T-helper 17 cell (primary cell): Measurements from ENCODE around the gene DPP10. TPM values are rescaled to one million over a fixed set of nuclear protein-coding genes. Genes with fewer than 3 reads are reported as not detected.
"Not testable (repeated sequence)": the region's sequence is repeated elsewhere in the genome, so short reads cannot be mapped to it uniquely, and the experiment has no call there.

Source experiments
- ATAC-seq: fragments of 150-1000 bp; cut with Tn5 transposase; 2 replicates; pipeline ENCODE4 v1.10.0; 2021; ENCODE audit warnings: mild to moderate bottlenecking, moderate library complexity
- DNase-seq, 3 donors: peaks; one replicate each; pipeline versions ENCODE4 v3.0.0 to v3.0.0-alpha.2; 2020 to 2021
- H3K9me3 ChIP-seq: one replicate; pipeline ENCODE4 v1.7.0; 2013; ENCODE audit warnings: low read length, mild to moderate bottlenecking; ENCODE audit not compliant: control insufficient read depth, poor library complexity, severe bottlenecking
- H3K27ac Mint-ChIP-seq: one replicate; pipeline ENCODE4 v1.8.0; 2022; ENCODE audit warnings: mild to moderate bottlenecking, moderate library complexity, mixed read lengths
- H3K27me3 Mint-ChIP-seq: one replicate; pipeline ENCODE4 v1.8.0; 2022; ENCODE audit warnings: mixed read lengths
- H3K36me3 Mint-ChIP-seq: one replicate; pipeline ENCODE4 v1.8.0; 2022; ENCODE audit warnings: low read depth, mixed read lengths
- H3K4me1 Mint-ChIP-seq: one replicate; pipeline ENCODE4 v1.8.0; 2022; ENCODE audit warnings: mild to moderate bottlenecking, mixed read lengths
- H3K4me3 Mint-ChIP-seq: one replicate; pipeline ENCODE4 v1.8.0; 2022; ENCODE audit warnings: mild to moderate bottlenecking, moderate library complexity, mixed read lengths
- total RNA-seq, 4 donors: library from RNA in 2 of 4; stranded (reverse) in 2 of 4; gene quantifications; one replicate each; pipeline ENCODE4 v1.2.3 and lab custom pipeline; 2022 to 2026

DPP10 gene
- total RNA-seq, 2 donors from 2014 or later = not detected

DNA sequence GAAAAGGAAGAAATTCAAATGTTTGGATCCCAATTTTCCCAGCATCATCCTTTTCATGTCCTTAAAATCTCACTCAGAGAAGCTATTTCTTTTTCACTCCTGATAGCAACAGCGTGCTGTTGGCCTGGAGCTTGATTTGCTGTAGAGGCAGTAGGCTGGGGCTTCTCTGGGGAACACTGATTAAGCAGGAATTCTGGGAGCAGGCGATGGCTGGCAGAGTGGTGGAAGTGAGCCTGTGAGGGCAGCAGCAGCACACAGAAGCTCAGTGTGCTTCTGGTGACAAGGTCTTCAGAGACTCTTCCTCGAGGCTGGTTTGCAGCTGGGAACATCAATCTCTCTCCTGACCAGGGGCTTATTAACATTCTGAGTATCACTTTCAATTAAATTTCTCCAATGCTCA is 284.6 kb downstream of the DPP10 start:
- Mint-ChIP-seq H3K4me3 (no peak overlapping the region), H3K27me3 (no peaks in the 10 kb centered on the region), H3K27ac (no peak overlapping the region), H3K36me3 (no peaks in the 10 kb centered on the region), H3K4me1 (no peaks in the 10 kb centered on the region)
- H3K9me3 ChIP-seq = no peaks in the 10 kb centered on the region
- ATAC-seq (no peak), DNase-seq (no peak)

- H3K27ac Mint-ChIP-seq = no peak overlapping the region
- H3K9me3 ChIP-seq = no peaks in the 10 kb centered on the region
- H3K4me1 Mint-ChIP-seq = no peaks in the 10 kb centered on the region
- no peaks in the 10 kb centered on the region for H3K36me3 Mint-ChIP-seq
- no peak for DNase-seq
- no peak for ATAC-seq
- no peak overlapping the region for H3K4me3 Mint-ChIP-seq
- no peaks in the 10 kb centered on the region for H3K27me3 Mint-ChIP-seq
Observed at GRCh38 chr2:114728372-114728771, 285.9 kb downstream of the DPP10 start.

GRCh38 chr2:114729026-114729425 is 286.6 kb downstream of the DPP10 start:
- no peaks in the 10 kb centered on the region for H3K36me3 Mint-ChIP-seq

DNA sequence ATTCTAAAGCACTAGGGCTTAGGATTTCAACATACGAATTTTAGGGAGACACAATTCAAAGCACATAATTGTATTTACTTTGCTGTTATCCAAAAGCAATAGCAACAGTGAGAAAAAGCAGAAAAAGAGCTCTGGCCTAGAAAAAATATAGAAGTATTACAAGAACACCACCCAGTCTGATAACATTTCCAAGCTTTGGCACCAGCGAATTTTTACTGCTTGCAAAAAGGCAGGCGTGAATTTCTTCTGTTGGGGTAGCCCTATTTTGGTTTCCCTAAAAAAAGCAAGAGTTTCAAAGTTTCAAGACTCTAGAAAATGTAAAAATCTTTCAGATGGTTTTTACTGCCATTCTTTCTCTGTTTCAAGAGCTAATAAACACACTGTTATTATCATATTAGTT is 292.7 kb downstream of the DPP10 start:
- Mint-ChIP-seq H3K36me3 (no peaks in the 10 kb centered on the region), H3K27me3 (no peaks in the 10 kb centered on the region), H3K4me3 (no peak overlapping the region), H3K27ac (no peak overlapping the region), H3K4me1 (no peaks in the 10 kb centered on the region)
- H3K9me3 ChIP-seq = no peaks in the 10 kb centered on the region
- ATAC-seq (no peak), DNase-seq (no peak)

More at GRCh38 chr2:114729026-114729425, 286.6 kb downstream of the DPP10 start:
- DNase-seq = no peak
- no peaks in the 10 kb centered on the region for H3K9me3 ChIP-seq
- Mint-ChIP-seq H3K4me1 (no peaks in the 10 kb centered on the region), H3K27me3 (no peaks in the 10 kb centered on the region), H3K4me3 (no peak overlapping the region), H3K27ac (no peak overlapping the region)
- no peak for ATAC-seq

GRCh38 chr2:114742245-114742644 is 299.8 kb downstream of the DPP10 start:
- no peaks in the 10 kb centered on the region for H3K4me1 Mint-ChIP-seq
- ATAC-seq (no peak), DNase-seq (no peak)
- no peak overlapping the region for H3K4me3 Mint-ChIP-seq
- H3K27me3 Mint-ChIP-seq = no peaks in the 10 kb centered on the region
- no peaks in the 10 kb centered on the region for H3K9me3 ChIP-seq
- no peaks in the 10 kb centered on the region for H3K36me3 Mint-ChIP-seq
- H3K27ac Mint-ChIP-seq = no peak overlapping the region

- no peak overlapping the region for H3K4me3 Mint-ChIP-seq
- H3K9me3 ChIP-seq = no peaks in the 10 kb centered on the region
- no peak overlapping the region for H3K27ac Mint-ChIP-seq
- H3K4me1 Mint-ChIP-seq = no peaks in the 10 kb centered on the region
- no peaks in the 10 kb centered on the region for H3K27me3 Mint-ChIP-seq
- DNase-seq (no peak), ATAC-seq (no peak)
- H3K36me3 Mint-ChIP-seq = no peaks in the 10 kb centered on the region
Observed at GRCh38 chr2:114745700-114746099, 303.3 kb downstream of the DPP10 start.

- H3K27me3 Mint-ChIP-seq, H3K4me3 Mint-ChIP-seq: not testable (repeated sequence)
Observed at GRCh38 chr2:114748175-114748574, 305.7 kb downstream of the DPP10 start.

DNA sequence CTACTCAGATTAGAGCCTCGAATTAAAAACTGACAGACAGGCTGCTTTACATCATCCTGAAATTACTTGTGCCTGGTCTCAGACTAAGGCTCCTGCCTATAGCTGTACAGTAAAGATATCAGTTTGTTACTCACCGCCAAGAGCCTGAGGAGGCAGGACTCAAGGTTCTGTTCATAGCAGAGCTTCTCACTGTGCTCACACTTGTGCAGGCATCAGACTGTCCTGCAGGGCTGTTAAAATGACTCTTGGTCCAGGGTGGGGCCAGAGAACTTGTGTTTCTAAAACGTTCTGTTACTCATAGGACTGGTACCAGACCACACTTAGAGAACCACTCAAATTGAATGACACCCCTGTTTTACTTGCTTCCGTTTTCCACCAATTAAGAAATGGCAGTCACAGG is 310.0 kb downstream of the DPP10 start:
- no peaks in the 10 kb centered on the region for H3K27me3 Mint-ChIP-seq
- DNase-seq = no peak
- H3K36me3 Mint-ChIP-seq = no peaks in the 10 kb centered on the region
- no peak overlapping the region for H3K27ac Mint-ChIP-seq
- ATAC-seq = no peak
- H3K4me3 Mint-ChIP-seq = no peak overlapping the region
- H3K4me1 Mint-ChIP-seq = no peaks in the 10 kb centered on the region
- H3K9me3 ChIP-seq = no peaks in the 10 kb centered on the region

More at GRCh38 chr2:114748175-114748574, 305.7 kb downstream of the DPP10 start:
- not testable (repeated sequence) for H3K36me3 Mint-ChIP-seq, ATAC-seq, H3K4me1 Mint-ChIP-seq, H3K27ac Mint-ChIP-seq, H3K9me3 ChIP-seq, DNase-seq

- H3K27ac Mint-ChIP-seq = no peak overlapping the region
- H3K4me1 Mint-ChIP-seq = no peaks in the 10 kb centered on the region
- H3K9me3 ChIP-seq = no peaks in the 10 kb centered on the region
- H3K36me3 Mint-ChIP-seq = no peaks in the 10 kb centered on the region
- no peak overlapping the region for H3K4me3 Mint-ChIP-seq
- ATAC-seq = no peak
- no peak for DNase-seq
- no peaks in the 10 kb centered on the region for H3K27me3 Mint-ChIP-seq
Observed at GRCh38 chr2:114753145-114753544, 310.7 kb downstream of the DPP10 start.

GRCh38 chr2:114754907-114755563 is 312.6 kb downstream of the DPP10 start:
- ATAC-seq (no peak), DNase-seq (no peak)
- Mint-ChIP-seq H3K27ac (no peak overlapping the region), H3K4me1 (no peaks in the 10 kb centered on the region), H3K36me3 (no peaks in the 10 kb centered on the region), H3K4me3 (no peak overlapping the region), H3K27me3 (no peaks in the 10 kb centered on the region)
- H3K9me3 ChIP-seq = no peaks in the 10 kb centered on the region

DNA sequence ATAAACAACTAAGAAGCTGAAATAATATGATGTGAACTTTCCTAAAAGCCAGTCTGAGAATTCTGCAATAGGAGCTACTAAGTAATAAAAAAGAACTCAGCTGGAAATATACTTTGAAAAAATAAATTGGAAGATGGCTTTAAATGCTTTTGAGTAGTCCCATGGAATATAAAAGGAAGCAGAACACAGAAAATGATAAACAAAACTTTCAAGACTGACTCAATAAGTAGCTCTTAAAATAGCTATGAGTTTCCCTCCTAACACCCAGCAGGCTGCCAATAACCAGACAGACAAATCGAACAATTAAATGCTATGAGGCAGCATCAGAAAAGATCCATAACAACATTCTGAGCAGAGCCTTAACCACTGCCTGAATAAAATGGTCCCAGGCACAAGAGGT is 319.9 kb downstream of the DPP10 start:
- ATAC-seq (no peak), DNase-seq (no peak)
- H3K9me3 ChIP-seq = no peaks in the 10 kb centered on the region
- Mint-ChIP-seq H3K4me3 (no peak overlapping the region), H3K36me3 (no peaks in the 10 kb centered on the region), H3K27me3 (no peaks in the 10 kb centered on the region), H3K27ac (no peak overlapping the region), H3K4me1 (no peaks in the 10 kb centered on the region)

- H3K27ac Mint-ChIP-seq = no peak overlapping the region
- no peaks in the 10 kb centered on the region for H3K36me3 Mint-ChIP-seq
- ATAC-seq (no peak), DNase-seq (no peak)
- no peaks in the 10 kb centered on the region for H3K27me3 Mint-ChIP-seq
- H3K9me3 ChIP-seq = no peaks in the 10 kb centered on the region
- H3K4me1 Mint-ChIP-seq = no peaks in the 10 kb centered on the region
- no peak overlapping the region for H3K4me3 Mint-ChIP-seq
Observed at GRCh38 chr2:114762986-114763385, 320.5 kb downstream of the DPP10 start.

DNA sequence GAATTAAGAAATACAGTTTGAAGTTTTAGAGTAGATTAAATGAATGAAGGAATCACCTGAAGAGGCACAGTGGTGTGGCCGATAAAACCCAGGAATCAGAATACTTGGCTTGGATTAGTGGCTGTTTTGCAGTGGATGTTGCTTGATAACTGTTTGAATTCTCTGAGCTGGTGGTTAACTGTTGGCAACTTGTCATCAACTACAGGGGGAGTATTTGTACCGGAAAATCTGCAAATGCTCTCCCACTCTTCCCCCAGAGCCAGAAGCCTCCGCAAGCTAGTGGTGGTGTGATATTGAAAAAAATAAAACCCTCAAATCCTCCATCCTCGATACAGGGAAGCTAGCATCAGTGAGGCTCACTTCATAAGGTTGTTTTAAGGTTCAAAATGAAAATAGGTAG is 326.7 kb downstream of the DPP10 start:
- Mint-ChIP-seq H3K27me3 (no peaks in the 10 kb centered on the region), H3K36me3 (no peaks in the 10 kb centered on the region), H3K4me3 (no peak overlapping the region), H3K27ac (no peak overlapping the region), H3K4me1 (no peaks in the 10 kb centered on the region)
- DNase-seq = no peak
- ATAC-seq = no peak
- H3K9me3 ChIP-seq = no peaks in the 10 kb centered on the region

GRCh38 chr2:114769991-114770390 is 327.6 kb downstream of the DPP10 start:
- DNase-seq (no peak), ATAC-seq (no peak)
- Mint-ChIP-seq H3K4me1 (no peaks in the 10 kb centered on the region), H3K4me3 (no peak overlapping the region), H3K27me3 (no peaks in the 10 kb centered on the region), H3K27ac (no peak overlapping the region), H3K36me3 (no peaks in the 10 kb centered on the region)
- H3K9me3 ChIP-seq = no peaks in the 10 kb centered on the region
